Activated CD4-positive, alpha-beta memory T cell treated with anti-CD3 and anti-CD28 coated beads for 36 hours (primary cell): ENCODE data around the gene SLC38A9. TPM values are rescaled to one million over a fixed set of nuclear protein-coding genes. Genes with fewer than 3 reads are reported as not detected.
"Not testable (repeated sequence)": the region's sequence is repeated elsewhere in the genome, so short reads cannot be mapped to it uniquely, and the experiment has no call there.

Experiments used
- CTCF ChIA-PET: fragments of 350-600 bp; sonication (Branson Sonifier 250); formaldehyde crosslinking; loops from one replicate; lab custom pipeline; 2021; ENCODE audit warnings: antibody characterized with exemption, inconsistent platforms; lab: Charles Lee
- POLR2A ChIA-PET: fragments of 350-600 bp; sonication (Branson Sonifier 250); formaldehyde crosslinking; loops from one replicate; lab custom pipeline; 2021; ENCODE audit warnings: antibody characterized with exemption; lab: Charles Lee
- DNase-seq: peaks from one replicate; pipeline ENCODE4 v3.0.0-alpha.2; 2020
- H3K27ac Mint-ChIP-seq: one replicate; pipeline ENCODE4 v1.8.0; 2021; ENCODE audit warnings: mixed read lengths
- H3K27me3 Mint-ChIP-seq: one replicate; pipeline ENCODE4 v1.8.0; 2021; ENCODE audit warnings: mixed read lengths
- H3K36me3 Mint-ChIP-seq: one replicate; pipeline ENCODE4 v1.8.0; 2021; ENCODE audit warnings: mixed read lengths
- H3K4me1 Mint-ChIP-seq: one replicate; pipeline ENCODE4 v1.8.0; 2021; ENCODE audit warnings: low read depth, mixed read lengths
- H3K4me3 Mint-ChIP-seq: one replicate; pipeline ENCODE4 v1.8.0; 2021; ENCODE audit warnings: mild to moderate bottlenecking, mixed read lengths
- H3K9me3 Mint-ChIP-seq: one replicate; pipeline ENCODE4 v1.8.0; 2021; ENCODE audit warnings: mixed read lengths
- intact Hi-C: fragments of 100-400 bp; cut with micrococcal nuclease; formaldehyde crosslinking; loops from one replicate; pipeline ENCODE4 v1.15.1; 2023
- total RNA-seq, 2 experiments: library from RNA; stranded (reverse); gene quantifications; one replicate each; pipeline ENCODE4 v1.2.3, GENCODE V29; 2021

The SLC38A9 gene
- total RNA-seq, 2 experiments from 2014 or later: 14.2 to 15.0 TPM

GRCh38 chr5:55623789-55624188 lies 88.3 kb downstream of the SLC38A9 start:
- DNase-seq: no peak
- Mint-ChIP-seq H3K27ac (no peak overlapping the region), H3K27me3 (no peaks in the 10 kb centered on the region), H3K4me1 (peaks cover 5% of the 10 kb centered on the region), H3K4me3 (no peak overlapping the region), H3K36me3 (no peaks in the 10 kb centered on the region), H3K9me3 (no peaks in the 10 kb centered on the region)
- intact Hi-C loops: no loop called here
- POLR2A ChIA-PET: no interaction called here
- CTCF ChIA-PET: no interaction called here

- H3K27ac Mint-ChIP-seq: no peak overlapping the region
- no peaks in the 10 kb centered on the region for H3K27me3 Mint-ChIP-seq
- no peak for DNase-seq
- H3K36me3 Mint-ChIP-seq: no peaks in the 10 kb centered on the region
- peaks cover 5% of the 10 kb centered on the region for H3K4me1 Mint-ChIP-seq
- intact Hi-C loops: no loop called here
- no peaks in the 10 kb centered on the region for H3K9me3 Mint-ChIP-seq
- ChIA-PET CTCF (no interaction called here), POLR2A (no interaction called here)
- H3K4me3 Mint-ChIP-seq: no peak overlapping the region
These were observed 89.7 kb downstream of the SLC38A9 start for GRCh38 chr5:55622460-55622859.

GRCh38 chr5:55621229-55621628 lies 90.9 kb downstream of the SLC38A9 start:
- Mint-ChIP-seq H3K9me3 (no peaks in the 10 kb centered on the region), H3K4me1 (peaks cover 5% of the 10 kb centered on the region), H3K27ac (no peak overlapping the region), H3K36me3 (no peaks in the 10 kb centered on the region), H3K27me3 (no peaks in the 10 kb centered on the region), H3K4me3 (no peak overlapping the region)
- POLR2A ChIA-PET: no interaction called here
- DNase-seq: no peak
- intact Hi-C loops: no loop called here
- CTCF ChIA-PET: no interaction called here

DNA sequence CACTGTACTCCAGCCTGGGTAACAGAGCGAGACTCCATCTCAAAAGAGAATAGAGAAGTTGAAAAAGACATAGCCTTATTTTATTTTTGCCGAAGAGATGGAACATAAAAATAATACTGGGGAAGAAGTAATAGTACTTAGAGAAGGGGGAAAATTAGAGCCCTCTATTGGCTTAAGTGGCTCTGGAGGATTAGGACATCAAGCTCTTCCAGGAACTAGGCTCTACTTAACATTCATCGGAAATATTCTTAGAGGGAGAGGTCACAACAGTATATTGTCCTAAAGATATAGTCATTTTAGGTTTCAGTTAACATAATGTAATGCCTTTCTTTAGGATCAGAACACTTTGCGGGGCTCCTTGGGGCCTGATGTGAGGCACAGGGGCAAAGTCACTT lies 91.4 kb downstream of the SLC38A9 start:
- Mint-ChIP-seq H3K9me3 (no peaks in the 10 kb centered on the region), H3K36me3 (no peaks in the 10 kb centered on the region), H3K27ac (no peak overlapping the region), H3K4me3 (no peak overlapping the region), H3K4me1 (peaks cover 2% of the 10 kb centered on the region), H3K27me3 (no peaks in the 10 kb centered on the region)
- ChIA-PET CTCF (no interaction called here), POLR2A (no interaction called here)
- intact Hi-C loops: no loop called here
- DNase-seq: no peak

GRCh38 chr5:55620009-55620765 lies 91.9 kb downstream of the SLC38A9 start:
- ChIA-PET CTCF (no interaction called here), POLR2A (no interaction called here)
- Mint-ChIP-seq H3K27me3 (no peaks in the 10 kb centered on the region), H3K27ac (no peak overlapping the region), H3K4me1 (no peaks in the 10 kb centered on the region), H3K4me3 (no peak overlapping the region), H3K36me3 (no peaks in the 10 kb centered on the region), H3K9me3 (no peaks in the 10 kb centered on the region)
- intact Hi-C loops: no loop called here
- no peak for DNase-seq

GRCh38 chr5:55618318-55618717 lies 93.8 kb downstream of the SLC38A9 start:
- Mint-ChIP-seq H3K4me1 (no peaks in the 10 kb centered on the region), H3K27ac (no peak overlapping the region), H3K9me3 (no peaks in the 10 kb centered on the region), H3K36me3 (peaks cover 3% of the 10 kb centered on the region), H3K27me3 (no peaks in the 10 kb centered on the region), H3K4me3 (no peak overlapping the region)
- ChIA-PET POLR2A (no interaction called here), CTCF (no interaction called here)
- DNase-seq: no peak
- intact Hi-C loops: no loop called here

DNA sequence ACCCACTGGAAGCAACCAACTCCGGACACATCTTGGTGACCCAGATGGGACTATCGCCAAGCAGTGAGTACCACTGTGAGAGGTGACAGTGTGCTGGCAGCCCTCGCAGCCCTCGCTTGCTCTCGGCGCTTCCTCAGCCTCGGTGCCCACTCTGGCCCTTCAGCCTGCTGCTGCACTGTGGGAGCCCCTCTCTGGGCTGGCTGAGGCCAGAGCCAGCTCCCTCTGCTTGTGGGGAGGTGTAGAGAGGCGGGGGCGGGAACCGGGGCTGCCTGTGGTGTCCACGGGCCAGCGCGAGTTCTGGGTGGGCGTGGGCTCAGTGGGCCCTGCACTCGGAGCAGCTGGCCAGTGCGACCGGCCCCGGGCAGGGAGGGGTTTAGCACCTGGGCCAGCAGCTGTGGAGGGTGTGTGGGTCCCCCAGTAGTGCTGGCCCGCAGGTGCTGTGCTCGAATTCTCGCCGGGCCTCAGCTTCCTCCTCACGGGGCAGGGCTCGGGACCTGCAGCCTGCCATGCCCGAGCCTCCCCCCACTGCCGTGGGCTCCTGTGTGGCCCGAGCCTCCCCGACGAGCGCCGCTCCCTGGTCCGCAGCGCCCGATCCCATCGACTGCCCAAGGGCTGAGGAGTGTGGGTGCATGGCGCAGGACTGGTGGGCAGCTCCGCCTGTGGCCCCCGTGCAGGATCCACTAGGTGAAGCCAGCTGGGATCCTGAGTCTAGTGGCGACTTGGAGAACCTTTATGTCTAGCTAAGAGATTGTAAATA lies 98.8 kb downstream of the SLC38A9 start:
- intact Hi-C loops: no loop called here
- H3K9me3 Mint-ChIP-seq: no peaks in the 10 kb centered on the region
- H3K36me3 Mint-ChIP-seq: peaks cover 3% of the 10 kb centered on the region
- no peak overlapping the region for H3K4me3 Mint-ChIP-seq
- H3K27me3 Mint-ChIP-seq: no peaks in the 10 kb centered on the region
- POLR2A ChIA-PET: interaction anchor here (0.6 kb wide), 1 partner anchor 312 kb away, joined by 3 read pairs; no protein-coding TSS in a partner anchor
- H3K4me1 Mint-ChIP-seq: peaks cover 6% of the 10 kb centered on the region
- DNase-seq: no peak
- no peak overlapping the region for H3K27ac Mint-ChIP-seq
- CTCF ChIA-PET: no interaction called here

- Mint-ChIP-seq H3K9me3 (no peaks in the 10 kb centered on the region), H3K27me3 (no peaks in the 10 kb centered on the region), H3K36me3 (peaks cover 3% of the 10 kb centered on the region), H3K27ac (no peak overlapping the region), H3K4me1 (peaks cover 6% of the 10 kb centered on the region), H3K4me3 (no peak overlapping the region)
- intact Hi-C loops: no loop called here
- CTCF ChIA-PET: no interaction called here
- POLR2A ChIA-PET: interaction anchor here (0.7 kb wide), 1 partner anchor 51 kb away, joined by 3 read pairs; no protein-coding TSS in a partner anchor
- DNase-seq: no peak
These were observed 101.6 kb downstream of the SLC38A9 start for GRCh38 chr5:55610542-55610941.

DNA sequence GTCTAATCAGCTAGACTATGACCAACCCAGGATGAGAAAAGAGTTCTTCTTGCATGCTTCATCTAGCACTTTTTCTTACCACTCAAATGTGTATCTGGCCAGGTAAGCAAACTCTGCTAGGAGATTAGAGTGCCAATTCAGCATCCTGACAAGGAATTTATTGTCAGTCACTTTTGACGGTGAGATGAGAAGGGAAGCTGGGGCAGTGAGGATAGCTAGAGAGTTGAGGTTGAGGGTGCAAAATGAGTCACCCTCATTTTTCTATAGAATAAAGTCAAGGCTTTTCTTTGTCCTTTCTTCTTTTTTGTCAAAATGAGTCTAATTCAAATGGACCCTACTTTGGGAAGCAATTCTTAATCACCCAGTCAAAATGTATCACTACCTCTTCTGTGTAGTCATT lies 102.7 kb downstream of the SLC38A9 start:
- Mint-ChIP-seq H3K9me3 (no peaks in the 10 kb centered on the region), H3K4me1 (peaks cover 6% of the 10 kb centered on the region), H3K4me3 (no peak overlapping the region), H3K27ac (no peak overlapping the region), H3K36me3 (peaks cover 1% of the 10 kb centered on the region), H3K27me3 (no peaks in the 10 kb centered on the region)
- no peak for DNase-seq
- CTCF ChIA-PET: interaction anchor here (1.1 kb wide), 1 partner anchor 83 kb away, joined by 5 read pairs; no protein-coding TSS in a partner anchor
- POLR2A ChIA-PET: no interaction called here
- intact Hi-C loops: loop anchor here (5.0 kb wide), 1 partner anchor 72 kb away; no protein-coding TSS in a partner anchor

DNA sequence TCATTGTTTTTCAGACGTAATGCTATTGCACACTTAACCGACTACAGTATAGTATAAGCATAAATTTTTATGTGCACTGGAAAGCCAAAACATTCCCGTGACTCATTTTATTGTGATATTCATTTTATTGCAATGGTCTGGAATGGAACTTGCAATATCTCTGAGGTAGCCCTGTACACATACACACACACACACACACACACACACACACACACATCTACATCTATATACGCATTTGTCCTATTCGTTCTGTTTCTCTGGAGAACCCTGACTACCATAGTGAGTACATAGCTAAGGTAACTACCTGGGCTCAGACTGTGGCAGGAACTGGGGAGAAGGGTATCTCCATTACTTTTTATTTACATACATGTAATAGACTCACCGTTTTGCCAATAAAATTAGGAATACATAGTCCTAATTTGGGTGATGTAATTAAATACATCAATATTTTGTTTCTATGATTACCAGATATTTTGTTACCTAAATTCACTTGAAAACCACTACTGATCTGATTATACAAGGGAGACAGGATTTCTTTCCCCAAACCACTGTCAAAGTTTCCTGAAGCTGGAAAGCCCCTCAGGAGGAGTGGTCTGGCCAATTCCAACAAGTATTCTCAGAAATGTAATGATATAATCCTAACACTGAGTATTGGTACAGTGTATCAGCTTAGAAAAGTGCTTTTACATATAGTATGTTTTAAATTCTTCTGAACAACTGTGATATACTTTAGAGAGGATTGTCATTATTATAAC lies 103.4 kb downstream of the SLC38A9 start:
- Mint-ChIP-seq H3K9me3 (no peaks in the 10 kb centered on the region), H3K4me3 (no peak overlapping the region), H3K27ac (no peak overlapping the region), H3K27me3 (no peaks in the 10 kb centered on the region), H3K36me3 (no peaks in the 10 kb centered on the region), H3K4me1 (peaks cover 6% of the 10 kb centered on the region)
- intact Hi-C loops: loop anchor here (5.0 kb wide), 1 partner anchor 71 kb away; no protein-coding TSS in a partner anchor
- ChIA-PET CTCF (interaction anchor here (1.1 kb wide), 1 partner anchor 83 kb away, joined by 5 read pairs; no protein-coding TSS in a partner anchor), POLR2A (no interaction called here)
- no peak for DNase-seq

- POLR2A ChIA-PET, DNase-seq, H3K4me1 Mint-ChIP-seq, H3K4me3 Mint-ChIP-seq, H3K9me3 Mint-ChIP-seq, H3K27me3 Mint-ChIP-seq, CTCF ChIA-PET, H3K27ac Mint-ChIP-seq, H3K36me3 Mint-ChIP-seq: not testable (repeated sequence)
- intact Hi-C loops: loop anchor here (5.0 kb wide), 1 partner anchor 70 kb away; no protein-coding TSS in a partner anchor
These were observed 104.8 kb downstream of the SLC38A9 start for GRCh38 chr5:55607309-55607708.

GRCh38 chr5:55604611-55605067 lies 107.5 kb downstream of the SLC38A9 start:
- H3K36me3 Mint-ChIP-seq: no peaks in the 10 kb centered on the region
- ChIA-PET CTCF (no interaction called here), POLR2A (no interaction called here)
- no peaks in the 10 kb centered on the region for H3K27me3 Mint-ChIP-seq
- no peak overlapping the region for H3K4me3 Mint-ChIP-seq
- H3K9me3 Mint-ChIP-seq: no peaks in the 10 kb centered on the region
- intact Hi-C loops: loop anchor here (5.0 kb wide), 1 partner anchor 67 kb away; no protein-coding TSS in a partner anchor
- no peak for DNase-seq
- H3K4me1 Mint-ChIP-seq: peaks cover 21% of the 10 kb centered on the region
- H3K27ac Mint-ChIP-seq: no peak overlapping the region
